Bronchial epithelial cell (primary cell): ENCODE data around the gene PTPN23. TPM values are rescaled to one million over a fixed set of nuclear protein-coding genes. Genes with fewer than 3 reads are reported as not detected.

ENCODE experiments used
- DNase-seq: peaks from one replicate; pipeline ENCODE4 v3.0.0-alpha.2; 2010; ENCODE audit warnings: low read depth
- FAIRE-seq: peaks from 2 replicates; lab custom pipeline; 2011; peaks lifted over from hg19 to GRCh38; lab: Jason Lieb, UNC
- H3K27me3 ChIP-seq: 2 replicates; pipeline ENCODE4 v1.5.1; 2011; ENCODE audit warnings: low read length; ENCODE audit not compliant: control insufficient read depth, insufficient read depth
- H3K36me3 ChIP-seq: 2 replicates; pipeline ENCODE4 v1.5.1; 2011; ENCODE audit warnings: low read length; ENCODE audit not compliant: control insufficient read depth, insufficient read depth
- H3K4me3 ChIP-seq: 2 replicates; pipeline ENCODE4 v1.5.1; 2011; ENCODE audit warnings: mild to moderate bottlenecking, low read depth, low read length, control low read depth
- CTCF ChIP-seq: IDR thresholded peaks from 2 replicates; pipeline ENCODE4 v1.5.1; 2011; ENCODE audit warnings: mild to moderate bottlenecking, moderate library complexity, low read length, control low read depth, inconsistent platforms; ENCODE audit not compliant: insufficient read depth, severe bottlenecking
- total RNA-seq: library from RNA; depleted of rRNA; stranded (reverse); fragments of >200 nt; gene quantifications from 2 replicates; pipeline ENCODE4 v1.2.1, GENCODE V29; 2014

PTPN23 gene
- total RNA-seq, 1 donor from 2014 or later, result 12.6 TPM

- no peaks in the 10 kb centered on the region for H3K27me3 ChIP-seq
- H3K4me3 ChIP-seq, result no peak overlapping the region
- peak; percentile 7 for TF ChIP-seq CTCF
- FAIRE-seq (no peak), DNase-seq (no peak)
- peaks cover 43% of the 10 kb centered on the region for H3K36me3 ChIP-seq
Measured at GRCh38 chr3:47412842-47413520, 32.2 kb downstream of the PTPN23 start.

GRCh38 chr3:47413751-47414150, 32.9 kb downstream of the PTPN23 start:
- Histone ChIP-seq H3K4me3 (no peak overlapping the region), H3K27me3 (no peaks in the 10 kb centered on the region), H3K36me3 (peaks cover 38% of the 10 kb centered on the region)
- DNase-seq (no peak), FAIRE-seq (no peak)
- no peak for TF ChIP-seq CTCF

GRCh38 chr3:47414161-47414564, 33.3 kb downstream of the PTPN23 start:
- no peaks in the 10 kb centered on the region for H3K27me3 ChIP-seq
- peaks cover 37% of the 10 kb centered on the region for H3K36me3 ChIP-seq
- H3K4me3 ChIP-seq, result no peak overlapping the region
- TF ChIP-seq CTCF, result no peak
- no peak for DNase-seq
- FAIRE-seq, result no peak

GRCh38 chr3:47414666-47415587, 34.1 kb downstream of the PTPN23 start:
- Histone ChIP-seq H3K27me3 (no peaks in the 10 kb centered on the region), H3K4me3 (no peak overlapping the region), H3K36me3 (peaks cover 44% of the 10 kb centered on the region)
- FAIRE-seq, result peak; percentile 85
- DNase-seq, result no peak
- no peak for TF ChIP-seq CTCF

- TF ChIP-seq CTCF, result no peak
- Histone ChIP-seq H3K4me3 (no peak overlapping the region), H3K36me3 (peaks cover 46% of the 10 kb centered on the region), H3K27me3 (no peaks in the 10 kb centered on the region)
- no peak for DNase-seq
- FAIRE-seq, result no peak
Measured at GRCh38 chr3:47416041-47416440, 35.2 kb downstream of the PTPN23 start.
